Rectal smooth muscle tissue (tissue), 1 donor: Measurements from ENCODE around the gene KRTAP25-1.

ENCODE experiments used
- H3K27ac ChIP-seq: one replicate; pipeline ENCODE4 v1.7.0; 2013; ENCODE audit warnings: low read depth, low read length, inconsistent platforms
- H3K27me3 ChIP-seq: one replicate; pipeline ENCODE4 v1.7.0; 2013; ENCODE audit warnings: low read length; ENCODE audit not compliant: control insufficient read depth, insufficient read depth
- H3K36me3 ChIP-seq: one replicate; pipeline ENCODE4 v1.7.0; 2013; ENCODE audit warnings: low read length; ENCODE audit not compliant: control insufficient read depth, insufficient read depth
- H3K4me1 ChIP-seq: one replicate; pipeline ENCODE4 v1.7.0; 2013; ENCODE audit warnings: low read length; ENCODE audit not compliant: control insufficient read depth, insufficient read depth
- H3K4me3 ChIP-seq: one replicate; pipeline ENCODE4 v1.7.0; 2013; ENCODE audit warnings: low read length
- H3K9ac ChIP-seq: one replicate; pipeline ENCODE4 v1.7.0; 2013; ENCODE audit warnings: low read length

KRTAP25-1 gene

GRCh38 chr21:30282850-30283249 lies 6.5 kb downstream of the KRTAP25-1 start, which contains the start of gene KRTAP24-1:
TSS of gene KRTAP24-1 (minus strand) at chr21:30282950. CDS start at chr21:30282932, 18 bp downstream.
- Histone ChIP-seq H3K36me3 (no peaks in the 10 kb centered on the region), H3K9ac (no peak within 1 kb of the TSS), H3K4me1 (no peaks in the 10 kb centered on the region), H3K27me3 (no peaks in the 10 kb centered on the region), H3K4me3 (no peak within 1 kb of the TSS), H3K27ac (no peak within 1 kb of the TSS)

GRCh38 chr21:30271611-30272010 lies 17.7 kb downstream of the KRTAP25-1 start:
- no peak overlapping the region for H3K4me3 ChIP-seq
- no peak overlapping the region for H3K27ac ChIP-seq
- no peaks in the 10 kb centered on the region for H3K27me3 ChIP-seq
- no peak overlapping the region for H3K9ac ChIP-seq
- H3K36me3 ChIP-seq: no peaks in the 10 kb centered on the region
- H3K4me1 ChIP-seq: no peaks in the 10 kb centered on the region

GRCh38 chr21:30271156-30271555 lies 18.2 kb downstream of the KRTAP25-1 start:
- Histone ChIP-seq H3K36me3 (no peaks in the 10 kb centered on the region), H3K4me1 (no peaks in the 10 kb centered on the region), H3K4me3 (no peak overlapping the region), H3K27me3 (no peaks in the 10 kb centered on the region), H3K27ac (no peak overlapping the region), H3K9ac (no peak overlapping the region)

- Histone ChIP-seq H3K4me3 (no peak overlapping the region), H3K27ac (no peak overlapping the region), H3K36me3 (no peaks in the 10 kb centered on the region), H3K4me1 (no peaks in the 10 kb centered on the region), H3K9ac (no peak overlapping the region), H3K27me3 (no peaks in the 10 kb centered on the region)
These were observed 19.3 kb downstream of the KRTAP25-1 start for GRCh38 chr21:30269803-30270530.

GRCh38 chr21:30268608-30269197 lies 20.6 kb downstream of the KRTAP25-1 start:
- H3K36me3 ChIP-seq: no peaks in the 10 kb centered on the region
- no peaks in the 10 kb centered on the region for H3K27me3 ChIP-seq
- no peaks in the 10 kb centered on the region for H3K4me1 ChIP-seq
- H3K27ac ChIP-seq: no peak overlapping the region
- H3K9ac ChIP-seq: no peak overlapping the region
- H3K4me3 ChIP-seq: no peak overlapping the region

- no peak overlapping the region for H3K4me3 ChIP-seq
- no peaks in the 10 kb centered on the region for H3K4me1 ChIP-seq
- H3K27me3 ChIP-seq: no peaks in the 10 kb centered on the region
- no peaks in the 10 kb centered on the region for H3K36me3 ChIP-seq
- no peak overlapping the region for H3K27ac ChIP-seq
- H3K9ac ChIP-seq: no peak overlapping the region
These were observed 31.5 kb downstream of the KRTAP25-1 start for GRCh38 chr21:30257773-30258172.

- Histone ChIP-seq H3K4me3 (no peak overlapping the region), H3K9ac (no peak overlapping the region), H3K27me3 (no peaks in the 10 kb centered on the region), H3K4me1 (no peaks in the 10 kb centered on the region), H3K27ac (no peak overlapping the region), H3K36me3 (no peaks in the 10 kb centered on the region)
These were observed 33.2 kb downstream of the KRTAP25-1 start for GRCh38 chr21:30256100-30256499.

GRCh38 chr21:30255679-30256078 lies 33.6 kb downstream of the KRTAP25-1 start:
- no peaks in the 10 kb centered on the region for H3K4me1 ChIP-seq

GRCh38 chr21:30251781-30252180 lies 37.5 kb downstream of the KRTAP25-1 start:
- no peaks in the 10 kb centered on the region for H3K36me3 ChIP-seq
- H3K27me3 ChIP-seq: no peaks in the 10 kb centered on the region
- H3K27ac ChIP-seq: no peak overlapping the region
- no peak overlapping the region for H3K4me3 ChIP-seq
- no peak overlapping the region for H3K9ac ChIP-seq
- H3K4me1 ChIP-seq: no peaks in the 10 kb centered on the region

More at GRCh38 chr21:30255679-30256078, 33.6 kb downstream of the KRTAP25-1 start:
- Histone ChIP-seq H3K9ac (no peak overlapping the region), H3K36me3 (no peaks in the 10 kb centered on the region), H3K27ac (no peak overlapping the region), H3K27me3 (no peaks in the 10 kb centered on the region), H3K4me3 (no peak overlapping the region)

GRCh38 chr21:30249936-30250335 lies 39.4 kb downstream of the KRTAP25-1 start:
- Histone ChIP-seq H3K27me3 (no peaks in the 10 kb centered on the region), H3K9ac (no peak overlapping the region), H3K4me1 (no peaks in the 10 kb centered on the region), H3K27ac (no peak overlapping the region), H3K36me3 (no peaks in the 10 kb centered on the region), H3K4me3 (no peak overlapping the region)

GRCh38 chr21:30248844-30249243 lies 40.5 kb downstream of the KRTAP25-1 start:
- no peaks in the 10 kb centered on the region for H3K36me3 ChIP-seq
- no peak overlapping the region for H3K9ac ChIP-seq

GRCh38 chr21:30245061-30245460 lies 44.3 kb downstream of the KRTAP25-1 start:
- Histone ChIP-seq H3K4me1 (no peaks in the 10 kb centered on the region), H3K27me3 (no peaks in the 10 kb centered on the region), H3K27ac (no peak overlapping the region), H3K4me3 (no peak overlapping the region), H3K9ac (no peak overlapping the region), H3K36me3 (no peaks in the 10 kb centered on the region)

More at GRCh38 chr21:30248844-30249243, 40.5 kb downstream of the KRTAP25-1 start:
- Histone ChIP-seq H3K4me1 (no peaks in the 10 kb centered on the region), H3K27me3 (no peaks in the 10 kb centered on the region), H3K27ac (no peak overlapping the region), H3K4me3 (no peak overlapping the region)

GRCh38 chr21:30243691-30244090 lies 45.6 kb downstream of the KRTAP25-1 start:
- Histone ChIP-seq H3K4me3 (no peak overlapping the region), H3K4me1 (no peaks in the 10 kb centered on the region), H3K27me3 (no peaks in the 10 kb centered on the region), H3K9ac (no peak overlapping the region), H3K36me3 (no peaks in the 10 kb centered on the region), H3K27ac (no peak overlapping the region)
